NCI-H2227 (cell line): ENCODE measurements around the gene PGA3.
A peak's percentile ranks its signal among the peaks of the same experiment; 100 is the strongest.
"Not testable (repeated sequence)": the region's sequence is repeated elsewhere in the genome, so short reads cannot be mapped to it uniquely, and the experiment has no call there.

ENCODE experiments used
- DNase-seq: peaks from one replicate; lab custom pipeline; 2025; ENCODE audit not compliant: unreplicated experiment; lab: John Stamatoyannopoulos, UW

Gene PGA3

DNA sequence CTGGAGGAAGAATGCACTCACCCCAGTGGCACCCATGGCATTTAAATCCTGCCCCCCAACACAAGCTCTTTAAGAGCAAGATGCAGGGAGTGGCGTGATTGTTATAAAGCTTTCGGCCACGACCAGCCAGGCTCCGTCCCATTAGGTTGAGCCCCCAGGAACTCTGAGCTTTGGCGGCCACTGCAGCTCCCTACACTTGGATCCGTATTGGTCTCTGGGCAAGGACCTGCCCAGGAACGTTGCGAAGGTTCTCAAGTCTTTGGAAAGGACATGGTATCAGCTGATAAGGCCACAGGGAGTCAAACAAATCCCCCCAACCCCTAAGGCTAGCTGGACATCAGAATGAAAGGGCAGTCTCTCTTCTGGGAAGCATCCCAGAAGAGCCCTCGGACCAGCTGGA lies 32.7 kb upstream of the PGA3 start:
- no peak for DNase-seq

DNA sequence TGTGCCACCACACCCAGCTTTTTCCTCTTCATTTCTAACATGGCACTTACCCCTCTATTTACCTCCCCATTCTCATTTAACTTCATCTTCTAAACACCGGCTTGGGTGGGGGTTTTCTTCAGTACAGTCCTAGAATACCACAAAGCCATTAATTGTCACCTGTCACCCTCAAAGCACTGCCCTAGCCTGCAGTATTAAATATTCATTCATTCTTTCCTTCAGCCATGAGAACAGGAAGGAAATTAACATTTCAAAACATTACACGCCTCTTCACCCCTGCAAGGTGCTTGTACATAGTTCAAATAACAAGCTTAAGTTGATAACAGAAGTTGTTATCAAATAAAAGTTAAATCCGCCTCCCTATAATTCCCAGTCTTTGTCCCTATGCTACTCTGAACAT lies 31.4 kb upstream of the PGA3 start:
- DNase-seq, result no peak

DNA sequence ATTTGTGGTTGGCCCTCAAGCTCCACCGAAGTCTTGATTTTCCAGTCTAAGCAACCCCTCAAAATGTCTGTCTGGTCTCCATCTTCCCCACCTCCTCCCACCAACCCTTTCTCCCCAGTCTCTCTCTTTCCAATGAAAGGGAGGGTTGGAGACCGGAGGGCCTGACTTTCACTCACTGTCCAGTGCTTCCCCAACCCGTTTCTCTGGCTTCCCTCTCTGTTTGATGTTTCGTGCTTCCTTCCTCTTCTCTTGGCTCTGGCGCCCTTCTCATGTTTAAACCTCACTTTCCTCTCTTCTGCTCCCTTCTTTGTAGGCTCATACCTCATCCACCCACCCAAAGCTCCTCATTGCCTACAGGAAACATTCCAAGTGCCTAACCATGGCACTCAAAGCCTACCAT lies 31.0 kb upstream of the PGA3 start:
- DNase-seq, result no peak

DNA sequence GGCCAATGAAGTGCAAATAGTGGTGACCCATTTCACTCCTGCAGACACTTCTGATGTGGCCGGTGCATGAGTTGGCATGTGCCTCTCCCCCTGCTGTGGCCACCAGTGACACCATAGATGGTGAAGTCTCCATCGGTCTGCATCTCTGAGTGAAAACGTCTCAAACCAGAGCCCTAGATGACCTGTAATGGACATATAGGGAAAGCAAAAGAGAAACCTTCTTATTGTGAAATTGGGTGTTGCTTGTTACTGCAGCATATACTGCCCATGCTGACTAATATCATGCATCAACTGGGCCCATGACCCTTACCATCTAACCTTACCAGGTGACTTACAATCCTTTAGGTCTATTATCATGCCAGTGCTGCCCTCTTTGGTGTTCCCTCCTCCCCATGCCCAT lies 30.4 kb upstream of the PGA3 start:
- no peak for DNase-seq

DNA sequence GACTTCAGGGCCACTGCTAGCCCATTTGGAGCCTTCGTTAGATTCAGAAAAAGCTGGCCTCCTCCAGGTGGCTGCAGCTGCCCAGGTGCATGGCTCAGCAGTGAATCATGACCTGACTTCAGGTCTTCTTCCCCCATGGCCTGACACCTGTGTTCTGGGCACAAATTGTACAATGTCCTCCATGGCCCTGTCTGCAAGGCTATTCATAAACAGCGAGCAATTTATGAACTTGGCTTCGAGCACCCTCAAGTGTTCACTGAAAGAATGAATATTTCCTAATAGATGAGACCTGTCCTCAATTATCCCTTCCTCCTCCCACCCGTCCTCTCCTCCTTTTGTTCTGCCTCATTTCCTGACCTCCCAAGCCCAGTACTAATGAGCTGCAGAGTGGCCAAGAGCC lies 29.9 kb upstream of the PGA3 start:
- DNase-seq, result no peak

DNA sequence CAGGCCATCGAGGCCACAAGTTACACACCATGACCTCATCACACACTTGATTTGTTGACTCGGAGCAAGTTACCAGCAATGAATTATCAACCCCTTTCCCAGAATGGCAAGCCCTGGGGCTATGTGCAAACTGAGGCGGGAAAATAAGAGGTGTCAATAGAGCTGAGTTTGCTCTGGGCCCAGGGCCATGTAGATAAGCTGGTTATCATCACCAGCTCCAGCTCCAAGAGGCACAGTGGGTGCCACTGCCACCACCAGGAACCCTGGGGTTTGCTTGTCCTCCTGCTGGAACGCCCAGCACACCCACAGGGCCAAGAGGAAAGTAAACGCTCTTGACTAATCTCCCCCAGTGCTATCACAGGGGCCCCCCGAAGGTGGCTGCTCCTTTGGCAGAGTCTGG lies 29.0 kb upstream of the PGA3 start:
- no peak for DNase-seq

DNA sequence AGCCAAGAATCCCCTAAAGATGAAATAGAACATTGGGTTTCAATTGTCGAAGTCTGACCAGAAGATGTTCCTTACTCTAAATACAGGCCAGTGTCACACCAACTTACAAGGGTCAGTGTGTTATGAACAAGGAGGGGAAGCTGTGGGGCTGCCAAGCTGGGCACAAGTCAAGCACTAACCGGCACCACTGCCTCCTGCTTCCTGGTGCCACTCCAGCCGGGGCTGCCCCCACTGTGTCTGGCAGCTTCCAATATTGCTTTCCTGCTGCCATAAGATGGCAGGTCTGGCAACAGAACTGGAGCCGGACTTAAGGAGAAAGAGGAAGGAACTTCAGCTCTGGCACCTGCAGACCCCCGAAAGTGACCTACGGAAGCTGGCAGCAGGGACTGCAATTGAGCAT lies 28.4 kb upstream of the PGA3 start:
- no peak for DNase-seq

DNA sequence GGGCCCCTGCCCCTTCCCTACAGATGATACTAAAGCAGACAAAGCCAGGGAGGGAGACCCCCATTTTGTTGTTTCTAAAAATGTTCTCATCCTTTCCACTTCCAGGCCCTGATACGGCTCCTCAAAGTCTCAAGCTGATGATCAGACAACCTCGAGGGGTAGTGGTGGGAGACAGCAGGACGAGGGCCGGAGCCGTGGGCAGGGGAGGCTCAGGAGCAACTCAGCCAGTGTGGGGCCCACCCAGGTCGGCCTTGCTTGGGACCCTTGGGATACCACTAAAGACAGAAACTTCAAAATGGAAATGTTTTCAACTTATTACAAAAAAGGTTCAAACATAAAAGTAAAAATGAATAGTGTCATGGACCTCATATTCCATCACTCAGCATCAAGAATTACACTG lies 26.9 kb upstream of the PGA3 start:
- DNase-seq, result no peak

DNA sequence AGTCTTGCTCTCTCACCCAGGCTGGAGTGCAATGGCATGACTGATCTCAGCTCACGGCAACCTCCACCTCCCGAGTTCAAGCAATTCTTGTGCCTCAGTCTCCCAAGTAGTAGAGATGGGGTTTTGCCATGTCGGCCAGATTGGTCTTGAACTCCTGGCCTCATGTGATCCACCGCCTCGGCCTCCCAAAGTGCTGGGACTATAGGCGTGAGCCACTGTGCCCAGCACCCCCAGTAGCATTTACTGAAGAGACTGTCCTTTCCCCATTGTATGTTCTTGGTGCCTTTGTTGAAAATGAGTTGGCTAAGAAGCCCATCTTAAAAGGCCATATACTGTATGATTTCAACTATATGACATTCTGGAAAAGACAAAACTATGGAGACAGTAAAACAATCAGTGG lies 23.1 kb upstream of the PGA3 start:
- not testable (repeated sequence) for DNase-seq

DNA sequence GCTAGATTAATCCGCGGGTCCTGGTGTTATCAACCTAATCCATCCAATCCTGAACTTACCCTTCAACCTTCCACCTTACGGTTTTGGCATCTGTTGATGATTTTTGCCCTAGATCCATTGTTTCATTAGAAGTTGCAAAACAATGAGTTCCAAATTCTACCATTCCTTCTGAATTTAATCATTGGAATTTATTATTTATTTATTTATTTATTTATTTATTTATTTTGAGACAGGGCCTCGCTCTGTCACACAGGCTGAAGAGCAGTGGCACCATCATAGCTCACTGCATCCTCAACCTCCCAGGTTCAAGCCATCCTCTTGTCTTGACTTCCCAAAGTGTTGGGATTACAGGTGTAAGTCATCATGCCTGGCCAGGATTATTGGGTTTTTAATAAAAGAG lies 21.8 kb upstream of the PGA3 start:
- DNase-seq, result no peak

DNA sequence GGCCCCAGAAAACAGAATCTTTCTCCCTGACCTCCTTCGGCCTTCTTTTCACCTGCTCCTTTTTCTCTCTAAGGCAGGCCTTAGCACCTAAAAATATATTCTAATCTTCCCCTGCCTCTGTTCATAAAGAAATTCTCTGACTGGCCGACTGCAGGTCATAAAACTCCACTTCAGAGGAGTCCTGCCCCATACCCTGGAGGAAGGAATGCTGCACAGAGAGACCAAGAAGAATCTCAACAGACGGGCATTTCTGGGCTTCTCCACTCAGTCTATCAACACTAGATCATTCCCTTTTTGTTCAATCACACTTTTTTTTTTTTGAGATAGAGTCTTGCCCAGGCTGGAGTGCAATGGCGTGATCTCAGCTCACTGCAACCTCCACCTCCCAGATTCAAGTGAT lies 19.7 kb upstream of the PGA3 start:
- DNase-seq, result no peak

DNA sequence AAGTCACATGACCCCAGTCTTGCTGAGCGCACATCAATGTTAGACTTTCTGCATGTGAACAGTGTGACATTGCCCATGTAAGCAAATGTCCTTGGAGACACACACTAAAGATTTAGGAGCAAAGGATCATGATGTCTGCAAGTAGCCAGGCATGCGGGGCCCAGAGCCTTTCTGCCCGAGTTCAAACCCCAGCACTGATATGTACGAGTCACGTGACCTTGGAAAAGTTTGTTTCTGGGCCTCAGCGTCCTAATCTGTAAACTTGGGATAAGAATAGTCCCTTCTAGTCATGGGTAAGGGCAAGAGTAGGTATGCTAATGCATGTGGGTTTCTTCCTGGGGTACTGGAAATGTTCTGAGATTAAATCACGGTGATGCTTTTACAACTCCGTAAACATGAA lies 16.8 kb upstream of the PGA3 start:
- DNase-seq, result no peak

DNA sequence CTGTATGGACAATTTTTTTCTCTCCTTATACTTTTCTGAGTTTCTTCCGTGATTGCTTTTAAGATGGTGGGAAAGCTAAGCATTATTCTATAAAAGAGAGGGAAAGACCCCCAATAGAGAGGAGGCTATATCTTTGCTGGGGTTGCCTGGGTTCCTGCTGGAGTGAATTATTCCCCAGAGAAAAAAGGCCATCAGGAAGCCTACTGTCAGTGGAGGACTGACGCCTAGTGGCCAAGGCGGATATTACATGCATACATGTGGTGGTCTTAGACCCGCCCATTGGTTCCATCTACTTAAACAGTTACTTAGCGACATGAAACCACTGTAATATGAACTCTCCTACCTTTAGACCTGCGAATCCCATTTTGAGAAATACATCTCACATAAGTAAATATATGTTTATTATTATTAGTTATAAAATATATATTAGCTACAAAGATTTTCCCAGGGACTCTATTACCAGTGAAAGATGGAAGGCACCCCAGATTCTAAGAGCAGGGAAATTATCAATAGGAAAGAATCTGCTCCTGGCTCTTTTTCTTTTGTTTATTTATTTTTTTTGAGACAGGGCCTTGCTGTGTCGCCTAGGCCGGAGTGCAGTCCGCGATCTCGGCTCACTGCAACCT lies 15.7 kb upstream of the PGA3 start:
- peak; percentile 89 for DNase-seq

DNA sequence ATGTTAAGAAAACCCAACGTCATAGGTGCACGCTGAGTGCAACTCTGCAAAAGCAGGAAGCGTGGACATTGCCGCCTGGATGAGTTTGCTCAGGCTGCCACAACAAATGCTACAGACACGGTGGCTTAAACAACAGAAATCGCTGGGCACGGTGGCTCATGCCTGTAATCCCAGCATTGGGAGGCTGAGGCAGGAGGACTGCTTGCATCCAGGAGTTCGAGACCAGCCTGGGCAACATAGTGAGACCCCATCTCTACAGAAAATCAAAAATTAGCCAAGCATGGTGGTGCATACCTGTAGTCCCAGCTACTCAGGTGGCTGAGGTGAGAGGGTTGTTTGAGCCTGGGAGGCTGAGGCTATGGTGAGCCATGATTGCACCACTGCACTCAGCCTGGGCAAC lies 13.4 kb upstream of the PGA3 start:
- DNase-seq, result no peak

DNA sequence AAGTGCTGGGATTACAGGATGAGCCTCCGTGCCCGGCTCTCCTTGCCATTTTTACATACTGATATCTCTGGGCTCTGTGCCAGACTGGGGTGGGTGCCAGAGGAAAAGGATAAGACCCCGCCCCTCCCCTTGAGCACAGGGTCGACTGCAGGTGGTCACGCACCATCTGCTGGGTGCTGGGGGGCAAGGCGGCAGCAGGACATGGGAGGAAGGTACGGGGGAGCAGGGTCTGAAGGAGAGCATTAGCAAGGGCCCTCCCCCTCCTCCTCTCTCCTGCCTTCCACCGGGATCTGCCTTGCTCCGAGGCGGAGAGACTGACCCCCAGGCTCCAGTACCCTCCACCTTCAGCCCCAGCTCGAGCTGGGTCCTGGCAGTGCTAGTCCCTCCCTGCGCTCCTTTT lies 9.7 kb upstream of the PGA3 start:
- peak; percentile 41 for DNase-seq

DNA sequence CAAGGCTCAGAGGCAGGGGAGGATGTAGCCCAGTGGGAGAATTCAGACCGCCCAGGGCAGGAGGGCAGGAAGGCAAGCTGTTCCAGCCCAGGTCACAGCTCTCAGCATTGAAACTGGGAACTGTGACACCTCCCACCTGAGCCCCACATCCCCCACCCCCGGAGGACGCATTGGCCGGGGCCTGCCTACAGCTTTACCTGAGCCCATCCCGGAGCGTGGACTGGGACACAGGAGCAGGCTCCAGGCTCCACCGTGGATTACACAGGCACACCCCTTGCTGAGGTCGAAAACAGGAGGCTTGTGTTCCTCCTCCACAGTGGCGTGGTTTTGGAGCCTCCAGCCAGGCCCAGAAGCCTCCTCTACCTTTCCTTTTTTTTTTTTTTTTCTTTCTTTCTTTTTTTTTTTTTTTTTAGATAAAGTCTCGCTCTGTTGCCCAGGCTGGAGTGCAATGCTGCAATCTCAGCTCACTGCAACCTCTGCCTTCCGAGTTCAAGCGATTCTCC lies 9.1 kb upstream of the PGA3 start:
- DNase-seq, result no peak

DNA sequence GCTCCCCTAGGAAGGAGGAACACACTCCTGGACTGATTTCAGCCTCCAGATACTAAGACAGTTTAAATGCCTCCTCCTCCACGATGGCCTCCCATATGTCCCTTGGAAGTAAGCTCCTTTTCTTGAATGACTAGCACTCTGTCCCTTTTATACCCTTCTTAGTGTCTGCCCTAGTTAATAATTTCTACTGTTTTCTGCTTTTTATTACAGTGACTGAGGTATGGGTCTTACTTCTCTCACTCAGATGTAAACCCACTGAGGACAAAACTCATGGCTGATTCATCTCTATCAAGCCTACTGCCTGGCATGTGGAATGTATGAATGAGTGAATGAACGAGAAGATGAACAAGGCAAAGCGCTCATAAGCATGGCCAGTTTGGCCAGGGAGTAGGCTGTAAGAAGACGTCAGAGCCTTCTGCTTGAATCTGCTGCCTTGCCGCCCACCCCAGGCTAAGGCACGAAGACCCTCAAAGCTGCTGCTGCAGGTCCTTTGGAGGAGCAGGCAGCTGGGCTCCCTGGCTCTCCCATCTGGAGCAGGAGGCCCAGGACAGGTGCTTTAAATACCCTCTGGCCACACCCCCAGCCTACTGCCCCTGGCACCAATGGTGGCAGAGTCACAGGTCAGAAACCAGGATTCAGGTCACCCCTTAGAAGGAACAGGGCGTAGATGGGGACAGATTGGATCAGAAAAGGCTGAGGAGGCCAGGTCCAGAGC lies 8.2 kb upstream of the PGA3 start:
- no peak for DNase-seq

DNA sequence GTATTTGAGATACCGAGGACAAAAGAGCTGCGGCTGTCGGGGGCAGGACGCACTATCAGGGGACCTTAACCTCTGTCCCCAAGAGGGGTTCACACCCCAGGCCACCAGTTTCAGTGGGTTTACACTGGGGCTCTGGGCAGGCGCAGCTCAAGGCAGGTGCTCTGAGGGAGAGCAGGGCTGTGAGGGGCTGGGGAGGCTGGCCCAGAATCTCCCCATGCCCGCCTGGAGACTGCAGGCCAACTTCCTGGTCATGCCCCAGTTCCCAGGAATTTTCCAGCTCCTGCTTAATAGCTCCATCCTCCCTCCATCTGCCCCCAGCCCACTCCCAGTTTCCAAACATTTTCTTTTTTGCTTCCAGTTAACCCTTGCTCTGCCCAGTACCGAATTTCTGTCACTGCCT lies 7.6 kb upstream of the PGA3 start:
- DNase-seq, result no peak

DNA sequence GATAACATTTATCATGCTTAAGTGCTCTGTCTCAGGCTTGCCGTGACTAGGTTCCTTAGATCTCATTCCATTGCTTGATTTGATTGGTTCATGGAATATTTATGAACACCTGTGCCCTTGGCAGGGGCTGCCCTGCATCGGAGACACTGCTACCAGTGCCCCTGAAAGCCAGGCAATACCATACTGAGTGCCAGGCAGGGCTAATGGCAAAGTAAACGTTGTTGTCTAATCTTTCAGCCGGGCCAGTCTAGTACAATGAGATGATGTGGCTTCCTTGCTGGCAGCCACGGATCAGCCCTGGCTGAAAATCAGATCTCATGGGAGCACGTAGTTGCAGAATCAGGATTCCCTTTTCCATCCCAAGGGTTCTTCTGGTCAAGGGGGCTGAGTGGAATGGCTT lies 5.0 kb upstream of the PGA3 start:
- no peak for DNase-seq

DNA sequence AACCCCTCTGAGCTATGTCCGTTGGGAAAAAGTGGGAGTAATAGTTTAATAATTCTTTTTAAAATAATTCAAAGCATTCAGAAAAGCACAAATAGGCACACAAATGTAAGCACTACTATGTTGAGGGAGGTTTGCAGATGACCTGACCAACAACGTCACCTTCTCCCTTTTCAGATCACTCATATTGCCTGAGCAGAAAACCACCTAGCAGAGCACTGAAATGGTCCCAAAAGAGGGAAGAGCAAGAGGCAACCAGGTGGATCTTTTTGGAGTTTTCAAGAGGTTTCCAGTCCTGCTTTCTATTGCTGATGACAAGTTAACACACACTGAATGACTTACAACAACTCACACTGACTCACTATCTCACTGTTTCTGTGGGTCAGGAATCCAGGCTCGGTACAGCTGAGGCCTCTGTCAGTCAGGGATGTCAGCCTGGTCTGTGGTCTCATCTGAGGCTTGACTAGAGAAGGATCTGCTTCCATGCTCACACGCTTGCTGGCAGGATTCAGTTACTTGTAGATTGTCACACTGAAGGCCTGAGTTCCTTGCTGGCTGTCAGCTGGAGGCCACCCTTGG lies 4.3 kb upstream of the PGA3 start:
- no peak for DNase-seq

DNA sequence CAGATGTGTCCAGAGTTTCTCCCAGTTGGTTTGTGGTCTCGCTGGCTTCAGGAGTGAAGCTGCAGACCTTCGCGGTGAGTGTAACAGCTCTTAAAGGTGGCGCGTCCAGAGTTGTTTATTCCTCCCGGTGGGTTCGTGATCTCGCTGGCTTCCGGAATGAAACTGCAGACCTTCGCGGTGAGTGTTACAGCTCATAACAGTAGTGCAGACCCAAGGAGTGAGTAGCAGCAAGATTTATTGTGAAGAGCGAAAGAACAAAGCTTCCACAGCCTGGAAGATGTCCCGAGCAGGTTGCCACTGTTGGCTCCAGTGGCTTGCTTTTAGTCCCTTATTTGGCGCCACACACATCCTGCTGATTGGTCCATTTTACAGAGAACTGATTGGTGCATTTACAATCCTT lies 1.8 kb upstream of the PGA3 start:
- DNase-seq, result no peak

DNA sequence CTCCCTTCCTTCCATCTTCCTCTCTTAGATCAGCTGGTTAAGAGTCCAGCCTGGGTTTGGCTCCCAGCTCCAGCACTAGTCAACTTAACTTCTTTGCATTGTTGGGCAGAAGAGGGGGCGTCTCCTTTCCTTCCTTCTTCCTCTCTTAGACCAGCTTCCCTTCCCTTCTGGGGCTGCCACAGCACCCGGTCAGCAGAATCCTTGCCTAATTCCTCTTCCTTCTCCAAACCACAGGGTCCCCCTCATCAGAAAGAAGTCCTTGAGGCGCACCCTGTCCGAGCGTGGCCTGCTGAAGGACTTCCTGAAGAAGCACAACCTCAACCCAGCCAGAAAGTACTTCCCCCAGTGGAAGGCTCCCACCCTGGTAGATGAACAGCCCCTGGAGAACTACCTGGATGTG lies 558 bp downstream of the PGA3 start:
- DNase-seq, result not testable (repeated sequence)
